HG03025 (cell line): ENCODE results near the gene ABHD1.

Source experiments
- ATAC-seq: cut with Tn5 transposase; IDR thresholded peaks from one replicate; pipeline ENCODE4 v1.9.1; 2021; ENCODE audit warnings: mild to moderate bottlenecking, moderate library complexity; ENCODE audit not compliant: unreplicated experiment, low FRiP score

The ABHD1 gene

DNA sequence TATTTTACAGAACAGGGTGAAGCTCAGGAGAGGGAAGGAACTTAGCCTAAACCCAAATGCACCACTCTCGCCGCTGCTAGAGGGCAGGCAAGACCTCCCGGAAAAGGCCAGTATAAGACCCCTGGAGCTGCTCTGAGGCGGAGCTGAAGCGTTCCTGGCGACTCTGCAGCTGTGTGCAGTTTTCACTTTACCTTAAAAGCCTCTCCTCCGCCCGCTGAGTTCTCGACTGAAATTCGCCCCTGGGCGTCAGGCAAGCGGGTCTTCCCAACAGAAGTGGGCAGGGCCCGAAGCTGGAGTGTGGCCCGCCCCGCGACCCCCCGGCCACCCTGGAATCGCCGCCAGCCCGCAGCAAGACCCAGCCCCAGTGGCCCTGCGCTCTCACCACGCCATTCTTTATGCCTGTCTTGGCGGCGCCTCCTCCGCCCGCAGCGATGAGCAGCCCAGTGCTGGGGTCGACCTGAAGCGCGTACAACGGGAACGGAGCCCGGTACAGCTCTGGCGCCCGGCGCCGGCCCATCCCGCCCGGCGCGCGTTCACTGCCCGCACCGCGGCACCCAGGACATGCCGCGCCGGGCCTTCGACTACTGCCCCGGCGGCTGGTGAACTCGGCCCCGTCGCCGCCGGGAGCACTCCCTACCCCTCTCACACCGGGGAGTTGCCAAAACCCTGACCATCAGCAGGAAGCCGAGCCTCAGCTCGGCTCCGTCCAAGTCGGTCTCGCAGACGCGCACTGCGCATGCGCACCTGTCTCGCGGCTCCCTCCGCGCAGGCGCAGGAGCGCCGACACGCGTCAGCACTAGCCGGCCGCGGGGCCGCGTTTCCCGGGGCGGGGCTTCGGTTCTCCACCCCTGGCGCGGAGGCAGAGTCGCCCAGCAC is 10.5 kb downstream of the ABHD1 start, which contains the start of gene PREB:
Gene PREB, minus strand, starts transcription at position 732 of the 876 bp plus-strand sequence. Its CDS starts 215 bp downstream, at position 517.
- peak; percentile 72 for ATAC-seq

DNA sequence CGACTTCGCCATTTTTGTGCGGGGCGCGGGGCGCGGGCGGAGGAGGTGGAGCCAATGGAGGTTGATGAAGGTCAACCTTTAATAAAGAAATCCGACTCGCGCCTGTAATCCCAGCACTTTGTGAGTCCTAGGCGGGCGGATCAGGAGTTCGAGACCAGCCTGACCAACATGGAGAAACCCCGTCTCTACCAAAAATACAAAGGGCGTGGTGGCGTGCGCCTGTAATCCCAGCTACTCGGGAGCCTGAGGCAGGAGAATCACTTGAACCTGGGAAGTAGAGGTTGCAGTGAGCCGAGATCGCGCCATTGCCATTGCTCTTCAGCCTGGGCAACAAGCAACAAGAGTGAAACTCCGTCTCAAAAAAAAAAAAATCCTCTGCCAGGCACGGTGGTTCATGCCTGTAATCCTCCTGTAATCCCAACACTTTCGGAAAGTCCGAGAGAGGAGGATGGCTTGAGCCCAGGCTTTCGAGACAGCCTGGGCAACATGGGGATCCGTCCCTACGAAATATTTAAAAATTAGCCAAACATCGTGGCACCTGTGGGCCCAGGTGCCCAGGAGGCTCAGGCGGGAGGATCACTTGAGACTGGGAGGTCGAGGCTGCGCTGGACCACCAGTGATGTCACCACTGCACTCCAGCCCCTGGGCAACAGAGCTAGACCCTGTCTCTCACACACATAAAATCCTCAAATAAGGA is 11.3 kb downstream of the ABHD1 start:
- ATAC-seq: no peak

DNA sequence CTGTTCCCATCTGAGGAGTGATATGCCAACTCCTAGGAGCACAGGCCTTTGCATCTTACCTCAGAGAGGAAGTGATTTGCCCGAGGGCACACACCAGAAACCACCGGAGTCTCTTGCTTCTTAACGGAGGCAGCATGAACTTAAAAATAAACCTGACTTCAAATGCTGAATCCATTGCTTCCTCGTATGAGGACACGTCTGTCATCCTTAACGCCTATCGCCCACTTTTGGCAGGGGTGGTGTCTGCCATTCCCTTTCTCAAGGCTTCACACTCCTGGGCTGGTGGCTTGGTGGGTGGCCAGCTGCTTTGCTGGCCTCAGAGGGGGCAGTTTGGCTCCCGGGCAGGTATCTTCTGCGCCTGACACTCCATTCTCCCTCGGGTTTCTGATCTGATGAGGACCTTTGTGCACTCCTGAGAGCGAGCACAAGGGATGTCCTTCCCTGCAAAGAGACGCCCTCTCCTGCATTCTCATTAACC is 11.9 kb downstream of the ABHD1 start:
- no peak for ATAC-seq

DNA sequence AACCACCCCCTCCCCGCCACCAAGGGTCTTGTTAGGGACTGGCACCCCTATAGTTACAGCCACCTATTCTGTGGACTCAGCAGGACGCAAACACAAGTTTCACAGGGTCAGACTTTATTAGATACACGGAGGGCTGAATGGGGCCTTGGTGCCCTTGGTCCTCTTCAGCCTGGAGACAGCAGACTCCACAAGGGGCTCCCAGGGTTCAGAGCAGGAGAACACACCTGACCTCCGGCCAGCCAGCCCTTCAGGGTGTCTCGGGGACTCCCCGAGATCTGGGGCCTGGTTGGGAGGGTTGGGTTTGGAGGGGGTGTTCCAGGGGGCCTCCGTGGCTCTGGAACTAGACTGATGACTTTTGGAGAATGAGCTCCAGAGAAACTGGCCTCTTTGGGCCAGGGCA is 13.1 kb downstream of the ABHD1 start:
- ATAC-seq: no peak

DNA sequence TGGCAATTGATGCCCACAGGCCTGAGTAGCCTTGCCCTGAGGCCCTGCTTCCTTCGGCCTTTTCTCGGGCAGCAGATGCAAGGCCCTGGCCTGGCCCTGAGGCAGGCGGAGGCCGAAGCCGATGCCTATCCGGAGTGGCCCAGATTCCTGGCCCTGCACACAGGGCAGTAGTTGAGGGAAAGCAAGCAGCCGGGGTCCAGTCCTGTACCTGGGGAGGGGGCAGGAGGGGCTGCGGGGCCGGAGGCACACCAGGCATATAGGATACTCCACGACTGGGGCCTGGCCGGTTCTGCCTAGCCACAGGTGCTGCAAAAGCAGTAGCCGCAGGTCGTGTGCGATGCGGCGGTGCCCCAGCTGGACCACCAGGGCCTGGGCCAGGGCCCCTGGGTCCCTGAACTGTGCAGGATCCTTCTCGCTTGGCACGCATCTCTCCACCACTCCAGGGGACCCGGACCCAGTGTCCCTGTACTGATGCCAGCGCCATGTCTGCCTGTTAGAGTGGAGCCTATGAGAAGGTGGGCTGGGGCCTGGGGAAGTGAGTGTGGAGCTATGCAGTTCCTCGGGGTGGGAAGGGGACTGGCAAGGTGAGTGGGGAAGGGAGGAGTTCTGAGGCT is 13.8 kb downstream of the ABHD1 start:
- no peak for ATAC-seq

DNA sequence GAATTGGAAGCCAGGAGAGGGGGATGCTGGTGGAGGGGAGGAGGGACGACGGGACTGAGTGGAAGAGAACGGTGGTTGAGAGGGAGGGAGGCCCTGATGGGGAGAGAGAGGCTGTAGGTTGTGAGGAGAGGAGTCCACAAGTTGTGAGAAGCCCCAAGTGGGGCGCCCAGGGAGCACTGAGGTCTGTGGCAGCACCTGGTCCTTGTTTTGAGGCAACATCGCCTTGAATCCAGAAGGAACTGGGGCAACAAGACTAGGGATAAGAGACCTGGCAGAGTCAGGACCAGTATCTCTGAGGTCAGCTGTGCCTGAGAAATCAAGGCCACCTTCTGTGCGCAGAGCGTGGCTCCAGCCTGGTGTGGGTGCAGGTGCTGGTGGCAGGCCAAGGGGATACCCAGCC is 14.5 kb downstream of the ABHD1 start:
- no peak for ATAC-seq

DNA sequence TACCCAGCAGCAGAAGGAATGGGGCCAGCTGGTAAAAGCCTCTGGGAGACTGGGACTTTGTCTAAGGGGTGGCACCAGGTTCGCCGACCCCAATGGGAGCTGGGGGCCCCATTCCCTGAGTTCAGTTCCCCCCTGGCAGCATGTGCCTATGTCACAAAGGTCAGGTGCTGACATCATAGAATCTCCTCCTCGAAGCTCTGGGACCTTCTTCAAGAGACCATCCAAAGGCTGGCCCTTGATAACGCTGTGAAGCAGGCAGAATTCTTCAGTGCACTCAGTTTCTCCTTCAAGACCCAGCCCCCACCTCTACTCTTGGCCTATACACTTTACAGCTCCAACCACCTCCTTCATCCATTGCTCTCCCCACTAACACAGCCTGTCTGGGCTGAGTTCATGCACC is 15.7 kb downstream of the ABHD1 start, which contains the start of gene PRR30:
Gene PRR30, minus strand, starts transcription at position 101 of the 400 bp plus-strand sequence. CDS start 1,081 bp downstream, outside the sequence.
- no peak for ATAC-seq

DNA sequence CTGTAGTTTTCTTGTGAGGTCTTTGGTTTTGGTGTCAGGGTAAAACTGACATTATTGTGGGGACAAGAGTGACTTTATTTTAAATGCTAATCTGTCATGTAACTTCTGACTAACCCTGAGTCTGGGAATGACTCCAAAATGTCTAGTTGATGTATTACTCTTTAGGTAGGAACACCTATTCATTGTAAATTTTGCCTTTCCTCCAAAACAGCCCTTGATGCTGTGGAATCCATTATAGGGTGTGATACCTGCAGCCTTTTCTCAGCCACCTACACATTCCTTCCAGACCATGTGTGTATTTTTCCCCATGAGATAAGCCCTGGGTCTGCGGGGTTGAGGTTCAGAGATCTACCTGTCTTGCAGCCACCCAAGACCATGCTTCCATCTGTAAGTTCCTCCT is 19.7 kb downstream of the ABHD1 start:
- ATAC-seq: no peak

DNA sequence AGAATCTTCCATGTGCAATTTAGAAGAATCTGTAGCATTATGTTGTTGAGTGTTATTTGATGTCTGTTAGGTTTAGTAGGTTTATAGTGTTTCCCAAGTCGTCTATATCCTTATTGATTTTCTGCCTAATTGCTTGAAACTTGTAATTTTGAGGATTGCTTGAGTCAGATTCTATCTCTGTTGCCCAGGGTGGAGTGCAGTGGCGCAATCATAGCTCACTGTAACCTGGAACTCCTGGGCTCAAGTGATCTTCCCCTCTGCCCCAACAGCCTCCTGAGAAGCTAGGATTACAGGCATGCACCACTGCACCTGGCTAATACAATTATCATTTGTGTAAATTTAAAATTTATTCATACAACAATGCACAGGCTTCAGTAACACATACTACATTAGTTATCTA is 22.1 kb downstream of the ABHD1 start:
- no peak for ATAC-seq

DNA sequence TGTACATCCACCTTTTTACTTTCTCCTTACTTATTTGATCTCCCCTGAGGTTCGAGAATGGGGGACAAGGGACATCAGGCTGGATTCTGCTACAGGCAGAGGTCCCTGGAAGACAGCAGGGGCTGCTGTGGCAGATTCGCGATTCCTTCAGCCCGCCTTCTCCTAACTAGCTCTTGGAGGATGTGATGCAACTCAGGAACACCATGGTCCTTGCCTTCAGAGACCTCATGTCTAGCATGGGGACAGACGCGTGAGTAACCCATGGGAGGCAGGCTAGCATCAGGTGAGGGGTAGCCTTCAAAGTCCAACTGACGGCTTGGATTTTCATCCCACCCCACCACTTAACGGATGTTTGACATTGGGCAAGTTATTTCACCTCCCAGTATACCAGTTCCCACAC is 24.3 kb downstream of the ABHD1 start:
- no peak for ATAC-seq

DNA sequence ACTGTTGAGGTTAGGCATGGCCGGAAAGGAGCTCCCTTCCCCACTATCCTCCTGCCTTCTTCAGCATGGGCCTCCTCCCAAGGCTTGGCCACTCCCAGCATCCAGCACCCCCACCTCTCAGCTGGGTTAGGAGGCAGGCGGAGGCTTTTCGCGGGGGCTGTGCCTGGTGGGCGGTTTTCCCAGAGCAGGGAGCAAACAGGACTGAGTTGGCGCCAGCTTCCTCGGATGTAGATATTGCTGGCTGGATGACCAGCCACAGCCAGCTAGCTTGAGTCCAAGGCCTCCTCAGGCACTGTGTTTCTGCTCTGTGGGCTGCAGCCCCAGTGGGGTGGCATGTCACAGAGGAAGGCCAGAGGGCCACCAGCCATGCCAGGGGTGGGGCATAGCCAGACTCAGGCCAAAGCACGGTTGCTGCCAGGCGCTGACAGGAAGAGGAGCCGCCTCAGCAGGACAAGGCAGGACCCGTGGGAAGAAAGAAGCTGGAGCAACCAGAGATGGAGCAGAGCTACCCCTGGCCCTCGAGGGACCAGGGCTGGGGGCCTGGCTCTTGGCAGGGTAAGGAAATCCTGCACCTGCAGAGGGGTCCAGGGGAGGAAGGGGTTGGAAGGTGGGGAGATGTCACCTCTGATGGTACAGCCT is 25.3 kb downstream of the ABHD1 start, which contains the start of gene TCF23:
Gene TCF23, plus strand, starts transcription at position 204 of the 639 bp plus-strand sequence. Its CDS starts 130 bp downstream, at position 334.
- ATAC-seq: no peak

DNA sequence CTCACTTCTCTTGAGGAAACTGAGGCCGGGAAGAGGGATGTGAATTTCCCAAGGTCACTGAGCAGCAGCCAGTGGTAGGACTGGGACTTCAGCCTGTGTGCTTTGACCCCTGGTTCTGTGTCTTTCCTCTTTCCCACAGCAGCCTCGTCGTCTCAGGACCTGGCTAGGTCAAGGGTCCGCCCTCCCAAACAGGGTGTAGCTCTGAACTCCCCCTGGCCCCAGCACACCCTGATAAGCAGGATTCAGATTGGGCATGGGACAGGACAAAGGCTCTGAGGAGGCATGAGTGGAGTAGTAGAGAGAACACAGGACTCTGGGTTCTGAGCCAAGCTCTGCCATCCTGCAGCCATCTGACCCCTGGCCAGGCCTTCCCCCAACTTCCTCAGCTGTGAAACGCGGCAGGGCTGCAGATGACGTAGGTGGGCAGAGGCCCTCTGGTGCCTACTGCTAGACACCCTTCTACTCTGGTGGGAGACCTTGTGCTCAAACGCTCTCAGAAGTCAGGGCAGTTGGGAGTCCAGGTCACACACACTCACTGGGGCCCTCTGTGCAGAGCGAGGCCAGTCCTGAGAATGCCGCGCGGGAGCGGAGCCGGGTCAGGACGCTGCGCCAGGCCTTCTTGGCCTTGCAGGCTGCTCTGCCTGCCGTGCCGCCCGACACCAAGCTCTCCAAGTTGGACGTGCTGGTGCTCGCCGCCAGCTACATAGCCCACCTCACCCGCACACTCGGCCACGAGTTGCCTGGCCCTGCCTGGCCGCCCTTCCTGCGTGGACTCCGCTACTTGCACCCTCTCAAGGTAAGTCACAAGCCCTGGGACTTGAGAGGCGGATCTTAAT is 26.2 kb downstream of the ABHD1 start:
- no peak for ATAC-seq

DNA sequence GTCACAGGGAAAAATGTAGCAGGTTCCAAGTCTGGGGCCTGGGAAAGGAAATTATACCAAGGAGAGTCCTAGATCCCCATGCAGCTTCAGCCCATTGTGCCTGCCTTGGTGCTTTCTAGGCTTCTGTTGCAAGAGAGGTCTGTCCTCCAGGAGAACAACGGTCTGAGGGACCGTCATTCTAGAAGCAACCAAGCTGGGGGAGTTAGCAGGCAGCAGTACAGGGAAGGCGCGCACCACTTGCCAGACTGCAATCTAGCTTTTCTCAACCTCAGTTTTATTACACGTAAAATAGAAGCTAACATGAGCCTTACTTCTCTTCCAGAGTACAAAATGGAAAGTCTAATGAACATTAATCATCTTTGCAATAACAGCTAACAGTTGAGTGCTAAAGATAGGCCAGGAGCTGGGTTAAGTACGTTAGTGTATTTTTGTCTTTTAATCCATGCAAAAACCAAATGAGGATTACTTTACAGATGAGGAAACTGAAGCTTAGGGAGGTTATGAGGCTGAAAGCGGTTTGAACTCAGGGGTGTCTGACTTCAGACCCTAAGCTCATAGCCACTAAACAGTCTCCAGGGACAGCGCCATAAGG is 27.1 kb downstream of the ABHD1 start:
- ATAC-seq: no peak

DNA sequence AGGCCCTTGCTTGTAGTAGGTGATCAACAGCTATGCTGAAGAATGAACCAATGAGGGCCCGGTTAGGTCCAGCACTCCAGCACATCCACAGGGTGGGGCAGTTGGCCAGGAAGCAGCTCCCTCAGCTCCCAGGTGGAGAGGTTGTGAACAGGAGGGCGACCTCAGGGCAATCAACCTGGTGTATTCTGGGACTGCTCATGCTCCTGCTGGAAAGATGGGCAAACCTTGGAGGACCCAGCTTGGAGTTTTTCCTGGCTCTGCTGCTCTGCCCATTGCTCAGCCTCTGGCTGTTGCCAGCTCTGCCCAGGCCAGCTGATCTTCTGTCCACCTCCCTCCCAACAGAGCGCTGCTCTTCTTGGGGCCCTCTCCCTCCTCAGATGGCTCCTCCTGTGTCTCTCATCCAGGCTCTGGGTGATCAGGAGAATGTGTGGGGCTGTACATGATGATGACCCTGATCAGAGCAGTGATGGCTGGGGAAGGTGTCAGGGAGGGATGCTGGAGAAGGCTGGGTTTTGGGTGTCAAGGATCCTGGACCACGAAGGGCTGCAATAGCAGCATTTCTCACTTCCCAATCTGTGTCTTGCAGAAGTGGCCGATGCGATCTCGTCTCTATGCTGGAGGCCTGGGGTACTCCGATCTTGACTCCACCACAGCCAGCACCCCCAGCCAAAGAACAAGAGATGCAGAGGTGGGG is 28.6 kb downstream of the ABHD1 start:
- ATAC-seq: no peak

DNA sequence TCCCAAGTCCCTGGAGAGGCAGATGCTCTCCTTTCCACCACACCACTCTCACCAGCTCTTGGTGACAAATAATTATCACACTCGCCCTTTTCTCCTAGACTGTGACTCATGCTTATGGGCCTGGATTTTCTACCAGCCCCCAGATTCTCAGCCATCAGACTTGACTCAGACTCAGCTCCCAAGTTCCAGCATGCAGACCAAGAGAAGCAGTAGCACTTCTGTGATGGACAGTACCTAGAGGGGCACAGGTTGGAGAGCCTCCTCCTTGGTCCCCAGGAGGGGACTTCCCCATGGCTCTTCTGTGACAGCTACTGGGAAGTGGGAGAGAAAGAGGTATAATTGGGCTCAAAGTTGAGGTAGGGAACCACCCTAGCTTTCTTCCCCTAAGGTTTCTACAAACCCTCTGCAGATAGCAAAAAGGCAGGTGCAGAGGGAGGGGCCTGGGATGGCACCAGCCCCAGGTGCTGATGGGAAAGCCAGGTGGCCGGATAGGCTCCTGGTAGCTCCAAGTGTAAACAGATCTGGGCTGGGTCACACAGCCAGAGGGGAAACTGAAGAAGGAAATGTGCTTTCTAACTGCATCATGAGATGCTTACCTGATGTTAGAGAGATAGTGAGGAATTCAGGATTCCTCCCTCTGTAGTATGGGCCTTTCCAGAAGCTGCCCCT is 29.3 kb downstream of the ABHD1 start:
- no peak for ATAC-seq

DNA sequence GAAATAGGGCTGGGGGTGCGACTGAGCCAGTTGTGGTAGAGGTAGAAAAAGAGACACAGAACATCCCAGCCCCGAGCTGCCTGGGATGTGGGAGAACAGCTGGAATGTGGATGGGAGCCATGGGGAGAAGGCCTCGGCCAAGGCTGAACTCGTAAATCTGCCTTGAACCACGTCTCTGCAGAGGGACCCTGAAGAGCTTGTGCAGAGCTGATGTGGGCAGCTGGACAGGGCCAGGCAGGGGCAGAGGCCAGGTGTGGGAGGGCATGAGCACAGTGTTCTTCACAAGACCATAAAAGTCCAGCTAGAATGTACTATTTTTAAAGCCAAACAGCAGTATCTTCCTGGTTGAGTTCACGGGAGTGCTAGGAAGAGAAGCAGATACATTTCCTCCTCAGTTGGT is 30.9 kb downstream of the ABHD1 start:
- no peak for ATAC-seq

DNA sequence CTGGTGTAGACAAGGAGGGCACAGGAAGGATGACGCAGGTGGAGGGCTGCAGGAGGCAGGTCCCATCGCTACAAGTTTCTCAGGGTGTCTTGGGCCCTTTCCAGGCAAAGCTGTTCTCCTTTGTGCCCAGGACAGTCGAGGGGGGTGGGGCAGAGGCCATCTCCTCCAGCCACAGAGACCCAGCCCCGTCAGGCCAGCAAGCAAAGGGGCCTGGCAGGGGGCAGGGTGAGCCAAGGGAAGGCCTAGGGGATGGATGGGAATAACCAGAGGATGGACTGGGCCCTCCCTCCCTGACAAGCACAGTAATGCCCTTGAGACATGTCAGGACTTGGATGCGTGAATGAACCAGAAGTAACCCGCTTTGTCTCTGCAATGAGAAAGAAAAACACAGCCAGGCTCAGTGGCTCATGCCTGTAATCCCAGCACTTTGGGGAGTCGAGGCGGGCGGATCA is 31.5 kb downstream of the ABHD1 start:
- ATAC-seq: no peak

DNA sequence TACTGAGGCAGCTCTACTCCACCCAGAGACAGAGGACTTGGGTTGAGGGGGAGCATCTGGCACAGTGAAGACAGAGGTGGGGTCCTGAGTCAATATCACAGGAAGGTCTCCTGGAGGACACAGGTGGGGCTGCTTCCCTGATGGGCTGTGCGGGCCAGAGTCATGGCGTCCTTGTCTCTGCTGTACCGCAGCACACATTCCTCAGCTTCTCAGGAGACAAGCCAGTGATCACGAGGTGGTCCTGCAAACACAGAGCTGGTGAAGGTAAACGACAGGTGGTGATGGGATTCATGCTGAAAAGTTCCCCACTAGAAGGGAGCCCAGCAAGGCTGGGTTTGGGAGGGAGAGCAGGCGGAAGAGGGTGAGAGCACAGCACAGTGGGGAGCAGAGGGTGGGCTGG is 34.9 kb downstream of the ABHD1 start:
- ATAC-seq: no peak
